Measurements from ENCODE around the gene NCOA1. TPM values are rescaled to one million over a fixed set of nuclear protein-coding genes. Genes with fewer than 3 reads are reported as not detected.

NCOA1 gene
- total RNA-seq, 1 experiment from 2014 or later = 15.4 TPM

DNA sequence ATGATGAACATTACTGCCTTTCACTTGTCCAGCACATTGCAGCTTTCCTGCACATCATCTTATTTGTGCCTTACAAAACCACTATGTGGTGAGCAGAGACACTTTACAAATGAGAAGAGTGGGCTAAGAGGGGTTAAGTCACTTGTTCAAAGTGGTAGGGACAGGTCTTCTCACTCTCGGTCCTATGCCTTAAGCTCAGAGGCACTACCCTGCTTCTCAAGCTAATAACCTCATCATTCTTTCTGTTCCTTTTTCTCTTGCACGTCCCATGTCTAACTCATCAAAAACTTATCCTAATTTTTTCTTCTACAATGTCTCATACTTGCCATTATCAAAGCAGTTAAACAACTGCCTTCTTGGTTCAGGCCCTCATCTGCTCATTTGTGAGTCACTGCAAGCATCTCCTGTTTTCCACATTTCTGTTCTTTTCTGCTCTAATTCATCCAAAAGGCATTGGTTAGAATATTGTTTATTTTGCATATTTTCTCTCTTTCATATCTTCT, 21.9 kb upstream of the NCOA1 start:
- Mint-ChIP-seq H3K4me3 (ENCODE audit: unreplicated experiment) (no peak overlapping the region), H3K9me3 (ENCODE audit: unreplicated experiment) (no peaks in the 10 kb centered on the region), H3K27me3 (ENCODE audit: insufficient read depth, unreplicated experiment) (peaks cover 18% of the 10 kb centered on the region), H3K27ac (ENCODE audit: low read depth, unreplicated experiment) (no peak overlapping the region), H3K36me3 (ENCODE audit: insufficient read depth, unreplicated experiment) (no peaks in the 10 kb centered on the region), H3K4me1 (ENCODE audit: insufficient read depth, unreplicated experiment) (no peaks in the 10 kb centered on the region)
- intact Hi-C loops (cut with micrococcal nuclease) = no loop called here
- POLR2A ChIA-PET = interaction anchor here (0.6 kb wide), 1 partner anchor 22 kb away, joined by 3 read pairs; the partner anchor contains the start of gene NCOA1
- TF ChIP-seq, protein P1, sequence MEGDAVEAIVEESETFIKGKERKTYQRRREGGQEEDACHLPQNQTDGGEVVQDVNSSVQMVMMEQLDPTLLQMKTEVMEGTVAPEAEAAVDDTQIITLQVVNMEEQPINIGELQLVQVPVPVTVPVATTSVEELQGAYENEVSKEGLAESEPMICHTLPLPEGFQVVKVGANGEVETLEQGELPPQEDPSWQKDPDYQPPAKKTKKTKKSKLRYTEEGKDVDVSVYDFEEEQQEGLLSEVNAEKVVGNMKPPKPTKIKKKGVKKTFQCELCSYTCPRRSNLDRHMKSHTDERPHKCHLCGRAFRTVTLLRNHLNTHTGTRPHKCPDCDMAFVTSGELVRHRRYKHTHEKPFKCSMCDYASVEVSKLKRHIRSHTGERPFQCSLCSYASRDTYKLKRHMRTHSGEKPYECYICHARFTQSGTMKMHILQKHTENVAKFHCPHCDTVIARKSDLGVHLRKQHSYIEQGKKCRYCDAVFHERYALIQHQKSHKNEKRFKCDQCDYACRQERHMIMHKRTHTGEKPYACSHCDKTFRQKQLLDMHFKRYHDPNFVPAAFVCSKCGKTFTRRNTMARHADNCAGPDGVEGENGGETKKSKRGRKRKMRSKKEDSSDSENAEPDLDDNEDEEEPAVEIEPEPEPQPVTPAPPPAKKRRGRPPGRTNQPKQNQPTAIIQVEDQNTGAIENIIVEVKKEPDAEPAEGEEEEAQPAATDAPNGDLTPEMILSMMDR (IDR thresholded peaks at IDR 0.05; ENCODE audit: unreplicated experiment) = no peak
- CTCF ChIA-PET = interaction anchor here (1.2 kb wide), 1 partner anchor 12 kb away, joined by 3 read pairs; no protein-coding TSS in a partner anchor
- no TSS peak for BruUV-seq (replicated peaks)
- no peak for DNase-seq (ENCODE audit: unreplicated experiment)

DNA sequence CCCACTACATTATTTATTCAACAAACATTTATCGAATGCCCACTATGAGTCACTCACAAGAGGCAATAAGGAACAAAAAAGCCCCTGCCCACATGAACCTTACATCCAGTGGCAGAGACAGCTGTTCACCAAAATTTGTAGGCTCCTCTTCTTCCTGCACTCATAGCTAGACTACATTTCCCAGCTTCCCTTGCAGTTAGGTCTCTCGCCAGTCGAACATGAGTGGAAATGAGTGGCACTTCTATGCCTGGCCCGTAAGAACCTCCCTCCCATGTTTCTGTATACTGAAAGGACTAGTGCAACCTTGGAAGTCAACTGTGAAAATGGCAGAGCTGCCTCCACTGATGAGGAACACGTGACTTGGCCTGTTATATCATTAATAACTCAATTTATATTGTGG, 19.4 kb upstream of the NCOA1 start:
- TF ChIP-seq, protein P1 (IDR thresholded peaks at IDR 0.05; ENCODE audit: unreplicated experiment) = no peak
- DNase-seq (ENCODE audit: unreplicated experiment) = no peak
- H3K4me3 Mint-ChIP-seq (ENCODE audit: unreplicated experiment) = no peak overlapping the region
- intact Hi-C loops (cut with micrococcal nuclease) = no loop called here
- POLR2A ChIA-PET = interaction anchor here (0.7 kb wide), 2 partner anchors 366 to 1138 kb away, joined by 3 read pairs; no protein-coding TSS in a partner anchor
- CTCF ChIA-PET = interaction anchor here (0.7 kb wide), 1 partner anchor 57 kb away, joined by 7 read pairs; no protein-coding TSS in a partner anchor
- H3K9me3 Mint-ChIP-seq (ENCODE audit: unreplicated experiment) = no peaks in the 10 kb centered on the region
- BruUV-seq (replicated peaks) = no TSS peak
- H3K4me1 Mint-ChIP-seq (ENCODE audit: insufficient read depth, unreplicated experiment) = no peaks in the 10 kb centered on the region
- no peak overlapping the region for H3K27ac Mint-ChIP-seq (ENCODE audit: low read depth, unreplicated experiment)
- peaks cover 18% of the 10 kb centered on the region for H3K27me3 Mint-ChIP-seq (ENCODE audit: insufficient read depth, unreplicated experiment)
- no peaks in the 10 kb centered on the region for H3K36me3 Mint-ChIP-seq (ENCODE audit: insufficient read depth, unreplicated experiment)

DNA sequence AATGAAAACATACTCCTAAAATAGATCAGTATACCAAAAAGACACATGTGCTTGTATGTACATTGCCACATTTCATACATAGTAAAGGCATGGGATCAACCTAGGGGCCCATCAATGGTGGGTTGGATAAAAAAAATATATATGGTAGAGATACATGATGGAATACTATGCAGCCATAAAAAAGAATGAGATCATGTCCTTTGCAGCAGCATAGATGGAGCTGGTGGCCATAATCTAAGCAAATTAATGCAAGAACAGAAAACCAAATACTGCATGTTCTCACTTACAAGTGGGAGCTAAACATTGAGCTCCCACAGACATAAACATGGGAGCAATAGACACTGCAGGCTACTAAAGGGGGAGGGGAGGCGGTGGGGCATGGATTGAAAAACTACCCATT, 18.6 kb upstream of the NCOA1 start:
- H3K9me3 Mint-ChIP-seq (ENCODE audit: unreplicated experiment) = no peaks in the 10 kb centered on the region
- ChIA-PET CTCF (interaction anchor here (1.0 kb wide), 1 partner anchor 15 kb away, joined by 3 read pairs; no protein-coding TSS in a partner anchor), POLR2A (no interaction called here)
- TF ChIP-seq, protein P1 (IDR thresholded peaks at IDR 0.05; ENCODE audit: unreplicated experiment) = no peak
- H3K4me1 Mint-ChIP-seq (ENCODE audit: insufficient read depth, unreplicated experiment) = no peaks in the 10 kb centered on the region
- intact Hi-C loops (cut with micrococcal nuclease) = no loop called here
- H3K36me3 Mint-ChIP-seq (ENCODE audit: insufficient read depth, unreplicated experiment) = no peaks in the 10 kb centered on the region
- no peak overlapping the region for H3K27ac Mint-ChIP-seq (ENCODE audit: low read depth, unreplicated experiment)
- H3K27me3 Mint-ChIP-seq (ENCODE audit: insufficient read depth, unreplicated experiment) = peaks cover 13% of the 10 kb centered on the region
- no peak for DNase-seq (ENCODE audit: unreplicated experiment)
- BruUV-seq (replicated peaks) = no TSS peak
- no peak overlapping the region for H3K4me3 Mint-ChIP-seq (ENCODE audit: unreplicated experiment)

DNA sequence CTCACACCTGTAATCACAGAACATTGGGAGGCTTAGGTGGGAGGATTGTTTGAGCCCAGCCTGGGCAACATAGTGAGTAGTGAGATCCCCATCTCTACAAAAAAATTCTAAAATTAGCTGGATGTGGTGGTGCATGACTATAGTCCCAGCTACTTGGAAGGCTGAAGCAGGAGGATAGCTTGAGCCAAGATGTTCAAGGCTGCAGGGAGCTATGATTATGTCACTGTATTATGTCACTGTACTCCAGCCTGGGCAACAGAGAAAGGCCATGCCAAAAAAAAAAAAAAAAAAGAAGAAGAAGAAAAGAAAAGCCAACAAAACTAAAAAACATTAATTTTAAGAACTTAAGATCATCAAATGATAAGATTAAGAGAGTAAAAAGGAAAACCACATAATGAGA, 17.4 kb upstream of the NCOA1 start:
- POLR2A ChIA-PET = no interaction called here
- TF ChIP-seq, protein P1 (IDR thresholded peaks at IDR 0.05; ENCODE audit: unreplicated experiment) = no peak
- Mint-ChIP-seq H3K27ac (ENCODE audit: low read depth, unreplicated experiment) (no peak overlapping the region), H3K4me1 (ENCODE audit: insufficient read depth, unreplicated experiment) (no peaks in the 10 kb centered on the region), H3K27me3 (ENCODE audit: insufficient read depth, unreplicated experiment) (peaks cover under 1% of the 10 kb centered on the region), H3K4me3 (ENCODE audit: unreplicated experiment) (no peak overlapping the region), H3K9me3 (ENCODE audit: unreplicated experiment) (no peaks in the 10 kb centered on the region), H3K36me3 (ENCODE audit: insufficient read depth, unreplicated experiment) (no peaks in the 10 kb centered on the region)
- intact Hi-C loops (cut with micrococcal nuclease) = no loop called here
- CTCF ChIA-PET = no interaction called here
- DNase-seq (ENCODE audit: unreplicated experiment) = no peak
- BruUV-seq (replicated peaks) = no TSS peak

Data from MCF 10A (cell line).